DMS153 (cell line): ENCODE data around the gene TTLL12.

Experiments
- DNase-seq: peaks from one replicate; lab custom pipeline; 2025; lab: John Stamatoyannopoulos, UW

Gene TTLL12

DNA sequence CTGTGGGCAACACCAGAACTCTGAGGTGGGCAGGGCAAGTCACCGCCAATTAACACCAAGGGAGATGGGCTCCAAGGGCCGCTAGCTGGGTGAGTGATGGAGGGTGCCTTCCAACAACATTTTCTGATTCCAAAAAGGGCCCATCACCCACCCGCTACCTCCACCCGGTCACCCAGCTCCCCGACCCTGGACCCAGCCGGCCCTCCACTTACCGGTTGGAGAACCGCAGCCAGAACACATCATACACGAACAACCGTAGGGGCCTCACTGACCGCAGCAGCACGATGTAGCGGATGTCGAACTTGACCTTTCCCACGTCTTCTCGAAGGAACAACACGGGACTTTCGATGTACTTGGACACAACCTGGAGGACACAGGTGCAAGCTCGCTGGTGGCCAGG is 14.7 kb downstream of the TTLL12 start:
- no peak for DNase-seq

DNA sequence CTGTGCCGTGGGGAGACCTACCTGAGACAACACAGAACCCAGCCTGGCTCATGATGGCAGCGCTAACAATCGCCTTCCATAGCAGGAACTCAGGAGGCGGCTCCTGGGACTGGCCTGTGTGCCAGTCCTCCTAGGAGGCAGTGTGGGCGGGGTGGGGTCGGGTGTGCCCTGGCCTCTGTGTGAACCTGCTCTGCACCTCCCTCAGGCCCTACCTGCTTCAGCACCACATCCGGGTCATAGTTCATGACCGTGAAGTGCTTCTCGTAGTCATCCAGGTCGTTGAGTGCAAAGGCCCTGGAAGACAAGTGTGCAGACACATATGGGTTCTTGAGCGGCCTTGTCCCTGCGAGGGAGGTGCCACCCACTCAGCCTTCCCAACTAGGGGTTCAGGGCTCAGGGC is 15.3 kb downstream of the TTLL12 start:
- no peak for DNase-seq

DNA sequence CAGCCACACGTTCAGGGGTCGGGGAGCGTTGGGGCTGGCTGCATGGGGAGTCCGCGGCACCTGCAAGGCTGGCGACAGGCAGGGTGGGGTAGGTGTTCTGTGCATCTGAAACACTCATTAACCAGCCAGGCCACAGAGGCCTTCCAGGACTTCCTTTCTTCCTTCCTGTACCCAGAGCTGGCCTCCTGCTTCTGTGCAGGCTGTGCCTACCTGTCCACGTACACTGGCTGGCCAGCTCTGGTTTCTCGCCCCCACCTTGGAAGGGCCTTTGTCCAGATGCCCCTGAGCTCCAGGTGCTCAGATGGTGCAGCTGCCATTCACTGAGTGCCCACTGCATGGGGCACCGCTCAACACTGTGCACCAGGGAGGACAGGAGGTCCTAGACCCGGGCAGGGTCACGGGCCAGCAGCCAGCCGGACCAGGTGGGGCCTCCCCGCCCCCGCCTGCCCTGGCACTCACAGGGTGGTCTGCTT is 15.9 kb downstream of the TTLL12 start:
- no peak for DNase-seq

GRCh38 chr22:43170131-43170480 is 16.8 kb downstream of the TTLL12 start:
- DNase-seq = no peak

DNA sequence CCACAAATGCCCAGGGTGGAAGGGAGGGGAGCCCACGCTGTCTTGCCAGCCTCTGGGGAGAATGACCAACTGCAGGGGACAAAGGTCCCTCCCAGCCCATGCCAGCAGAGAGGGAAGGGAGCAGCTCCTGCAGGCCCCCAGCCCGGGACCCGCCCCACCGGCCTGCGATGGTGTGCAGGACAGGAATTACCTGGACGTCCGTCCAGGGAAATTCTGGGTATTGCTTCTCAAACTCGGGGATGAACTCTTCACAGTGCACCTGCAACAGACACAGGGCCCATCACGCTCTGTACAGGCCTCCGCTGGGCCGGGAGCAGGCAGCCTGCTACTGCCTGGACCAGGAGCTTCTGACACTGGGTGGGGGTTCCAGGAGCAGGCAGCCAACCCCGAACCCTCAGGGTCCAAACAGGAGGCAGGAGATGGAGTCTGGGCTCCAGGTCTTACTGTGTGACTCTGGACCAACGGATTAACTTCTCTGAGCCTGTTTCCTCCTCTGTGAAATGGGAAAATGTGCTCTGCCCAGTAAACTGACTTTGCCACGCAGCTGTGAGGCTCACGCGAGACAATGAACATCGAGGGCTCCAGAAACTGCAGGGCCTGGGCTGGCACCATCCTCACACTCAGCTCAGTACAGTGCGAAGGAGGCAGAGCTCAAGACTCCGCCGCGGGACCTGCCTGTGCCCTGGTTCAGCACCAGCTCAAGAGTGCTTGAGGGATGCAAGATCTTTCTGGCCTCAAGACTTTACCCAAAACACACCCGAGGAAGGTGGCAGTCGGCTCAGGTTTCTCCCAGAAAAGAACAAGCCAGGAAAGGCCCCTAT is 17.4 kb downstream of the TTLL12 start:
- DNase-seq = no peak

GRCh38 chr22:43168471-43169309 is 18.2 kb downstream of the TTLL12 start:
- no peak for DNase-seq

DNA sequence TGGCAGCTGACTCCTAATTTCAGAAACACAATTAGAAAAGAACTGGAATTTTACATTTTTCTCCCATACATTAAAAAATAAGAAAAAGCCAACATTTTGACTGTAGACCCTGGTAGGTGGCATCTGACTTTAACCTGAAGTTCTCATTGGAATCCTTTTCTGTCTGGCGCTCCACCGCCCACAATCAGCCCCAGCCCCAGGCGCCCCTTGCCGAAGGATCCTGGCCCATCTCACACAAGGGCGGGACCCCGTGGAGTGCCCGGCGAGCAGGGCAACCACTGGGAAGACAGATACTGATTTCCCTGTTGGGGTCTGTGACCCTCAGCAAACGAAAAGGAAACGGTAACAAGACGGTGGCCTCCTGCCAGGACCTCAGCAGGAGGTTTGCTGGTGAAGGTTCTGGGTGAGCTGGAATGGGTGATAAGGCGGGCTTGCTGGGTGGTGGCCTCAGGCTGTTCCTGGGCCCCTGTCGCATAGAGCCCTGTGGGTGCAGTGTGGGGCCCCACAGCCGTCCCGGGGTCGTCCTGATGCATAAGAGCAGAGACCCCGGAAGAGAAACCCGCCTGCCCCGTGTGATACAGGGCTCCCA is 19.8 kb downstream of the TTLL12 start:
- no peak for DNase-seq

DNA sequence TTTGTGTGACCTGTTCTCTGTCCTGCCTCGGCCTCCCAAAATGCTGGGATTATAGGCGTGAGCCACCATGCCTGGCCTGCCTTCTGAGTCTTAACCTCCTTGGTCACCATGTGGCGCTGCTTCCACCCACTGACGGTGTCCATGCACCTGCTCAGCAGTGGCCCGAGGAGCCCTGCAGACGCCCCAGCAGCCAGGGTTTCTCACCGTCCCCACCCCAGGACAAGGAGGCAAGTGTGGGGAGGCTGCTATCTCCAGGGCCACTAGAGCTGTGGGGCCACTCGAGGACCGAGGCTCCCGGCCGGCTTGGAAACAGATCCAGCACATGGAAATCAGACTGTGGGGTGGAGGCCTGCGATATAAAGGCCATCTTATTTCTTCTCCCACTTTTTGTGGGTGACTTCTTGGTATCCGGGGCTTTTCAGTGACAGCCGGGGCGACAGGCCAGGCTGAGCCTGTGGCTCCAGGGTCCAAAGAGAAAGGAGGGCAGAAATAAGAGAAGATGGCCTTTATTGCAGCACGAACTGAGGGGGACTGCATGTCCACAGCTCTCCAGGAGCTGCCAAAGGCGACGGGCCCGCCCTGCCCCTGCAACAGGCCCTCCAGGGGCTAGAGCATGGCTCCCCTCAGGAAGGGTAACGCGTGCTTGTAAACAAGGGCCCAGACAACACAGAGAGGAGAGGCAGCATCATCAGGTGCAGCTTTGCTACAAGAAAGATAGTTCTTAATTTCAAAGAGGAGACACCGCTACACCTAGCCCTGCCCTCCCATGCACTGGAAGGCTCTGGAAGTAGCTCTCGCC is 20.6 kb downstream of the TTLL12 start:
- DNase-seq = no peak

GRCh38 chr22:43164636-43165035 is 22.3 kb downstream of the TTLL12 start:
- DNase-seq = no peak

DNA sequence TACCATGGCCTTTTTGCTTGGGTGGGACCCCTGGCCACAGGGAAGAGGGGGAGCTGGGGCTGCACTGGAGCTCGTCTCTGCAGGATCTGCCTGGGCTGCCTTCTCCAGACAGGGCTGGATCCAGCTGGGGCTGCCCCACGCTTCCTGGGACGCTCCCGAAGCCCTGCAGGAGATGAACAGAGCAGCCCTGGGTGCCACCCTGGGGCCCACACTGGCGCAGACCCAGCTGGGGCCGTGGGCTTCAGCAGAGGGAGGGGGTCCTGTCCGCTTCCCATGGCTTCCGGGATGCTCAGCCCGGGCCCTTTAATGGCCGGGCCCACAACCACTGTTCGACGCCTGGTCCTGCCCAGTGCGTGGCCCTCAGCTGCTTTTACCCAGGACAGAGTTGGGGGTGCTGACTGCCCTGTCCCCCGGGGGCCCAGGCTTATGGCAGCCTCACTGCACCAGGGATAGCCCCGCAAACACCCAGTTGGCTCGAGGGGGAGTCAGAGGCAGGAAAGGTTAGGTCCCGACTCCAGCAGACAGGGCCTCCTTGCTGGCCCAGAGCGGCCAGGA is 23.6 kb downstream of the TTLL12 start:
- no peak for DNase-seq

- no peak for DNase-seq
These were observed 24.4 kb downstream of the TTLL12 start for GRCh38 chr22:43162412-43163150.

- DNase-seq = no peak
These were observed 26.3 kb downstream of the TTLL12 start for GRCh38 chr22:43160497-43161126.

DNA sequence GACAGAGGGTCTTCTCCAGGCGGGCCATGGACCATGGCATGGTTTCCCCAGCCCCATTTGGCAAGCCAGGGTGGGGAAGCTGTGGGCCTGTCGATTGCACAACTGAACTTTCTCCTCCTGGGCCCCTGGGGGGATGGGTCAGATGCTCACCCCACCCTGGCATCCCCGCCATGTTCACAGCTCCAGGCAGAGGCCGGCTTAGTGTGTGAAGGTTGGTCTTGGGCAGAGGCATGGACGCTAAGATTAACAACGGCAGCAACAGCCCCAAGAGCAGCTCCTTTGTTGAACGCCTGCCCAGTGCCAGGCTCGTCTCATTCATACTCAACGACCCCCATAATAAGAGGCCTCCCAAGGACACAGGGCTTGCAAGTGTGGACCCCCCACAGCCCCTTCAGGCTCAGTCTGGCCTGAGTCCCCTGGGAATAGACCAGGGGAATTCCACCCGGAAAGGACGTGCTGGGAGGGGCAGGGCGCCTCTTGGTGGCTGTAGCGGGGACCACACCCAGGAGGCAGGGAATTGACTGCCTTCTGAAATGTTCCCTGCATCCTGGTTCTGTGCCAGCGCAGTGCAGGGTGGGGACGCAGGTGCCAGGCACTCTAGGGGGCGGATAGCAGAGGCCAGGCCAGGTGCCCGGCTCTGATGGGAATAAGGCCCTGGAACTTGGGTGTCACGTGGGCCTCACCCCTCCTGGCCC is 27.3 kb downstream of the TTLL12 start:
- peak; percentile 31 for DNase-seq

- DNase-seq = no peak
These were observed 28.0 kb downstream of the TTLL12 start for GRCh38 chr22:43158778-43159483.

DNA sequence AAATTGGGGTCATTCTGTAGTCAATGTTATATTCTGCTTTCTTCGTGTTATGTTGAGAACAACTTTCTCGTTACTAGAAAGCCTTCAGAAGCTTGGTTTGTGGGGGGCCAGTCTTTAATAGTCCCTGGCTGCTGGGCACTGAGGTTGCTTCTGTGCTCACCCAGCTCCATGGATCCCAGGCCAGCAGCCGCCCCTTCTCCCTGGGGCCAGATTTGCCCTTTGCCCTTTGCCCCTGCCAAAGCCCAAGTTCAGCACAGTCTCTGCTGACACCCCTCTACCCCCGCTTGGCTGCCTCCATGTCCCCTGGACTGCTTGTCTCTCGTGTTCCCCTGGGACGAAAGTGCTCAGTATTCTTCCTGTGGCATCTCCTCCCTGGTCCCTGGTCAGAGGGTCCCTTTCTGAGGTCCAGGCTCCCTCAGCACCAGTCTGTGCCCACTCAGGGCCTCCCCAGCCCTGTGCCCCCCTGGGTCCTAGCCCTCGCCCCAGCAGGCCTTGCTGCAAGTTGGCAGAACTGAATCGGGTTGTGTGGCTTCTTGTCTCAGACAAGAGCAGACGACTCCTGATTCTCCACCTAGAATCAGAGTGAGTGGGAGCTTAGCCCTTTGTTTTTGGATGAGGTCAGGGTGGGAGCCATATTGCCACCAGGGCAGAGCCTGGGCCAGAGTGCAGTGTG is 28.9 kb downstream of the TTLL12 start:
- no peak for DNase-seq

- no peak for DNase-seq
These were observed 30.5 kb downstream of the TTLL12 start for GRCh38 chr22:43156413-43156812.

GRCh38 chr22:43155789-43156188 is 31.1 kb downstream of the TTLL12 start:
- DNase-seq = no peak

GRCh38 chr22:43154887-43155536 is 31.9 kb downstream of the TTLL12 start:
- no peak for DNase-seq
